GM23248 (cell line): ENCODE data around the gene SLC35F4.

Experiments used
- EZH2 ChIP-seq: fragments of 200-600 bp; sonication (generic); IDR thresholded peaks from 2 replicates; pipeline ENCODE4 v1.6.1; 2018; ENCODE audit warnings: antibody characterized with exemption, mild to moderate bottlenecking; ENCODE audit not compliant: insufficient read depth, poor library complexity, severe bottlenecking
- EZH2phosphoT487 ChIP-seq: fragments of 200-600 bp; sonication (generic); IDR thresholded peaks from 2 replicates; pipeline ENCODE4 v1.6.1; 2018; ENCODE audit warnings: antibody characterized with exemption, moderate library complexity, mild to moderate bottlenecking, low read depth; ENCODE audit not compliant: insufficient read depth

GRCh38 chr14:57739516-57739915 lies 126.4 kb downstream of the SLC35F4 start:
- no peak for TF ChIP-seq EZH2phosphoT487
- no peak for TF ChIP-seq EZH2
